K562 (cell line): ENCODE measurements around the gene OR6S1. TPM values are rescaled to one million over a fixed set of nuclear protein-coding genes. Genes with fewer than 3 reads are reported as not detected.

ENCODE experiments used
- AFF1 ChIP-seq, 2 experiments: fragments of 450-650 bp; IDR thresholded peaks; 2 replicates each; pipeline ENCODE4 v1.6.1; 2018; ENCODE audit warnings: mild to moderate bottlenecking in 2 of 2, low read depth in 1 of 2; ENCODE audit not compliant: partially characterized antibody in 2 of 2
- BHLHE40 ChIP-seq: IDR thresholded peaks from 2 replicates; pipeline ENCODE4 v1.6.1; 2011; ENCODE audit warnings: low read length, improper control_type of control experiment
- DEAF1 ChIP-seq: fragments of 450-650 bp; formaldehyde crosslinking; IDR thresholded peaks from 2 replicates; pipeline ENCODE4 v1.4.0; 2020; ENCODE audit warnings: mild to moderate bottlenecking, moderate library complexity
- FOXA1 ChIP-seq: fragments of 450-650 bp; IDR thresholded peaks from 2 replicates; pipeline ENCODE4 v1.6.1; 2016; ENCODE audit warnings: mild to moderate bottlenecking, borderline replicate concordance
- ILK ChIP-seq: fragments of 450-650 bp; IDR thresholded peaks from 2 replicates; pipeline ENCODE4 v1.6.1; 2016; ENCODE audit warnings: missing genetic modification characterization, low read depth, mild to moderate bottlenecking, missing compliant biosample characterization, moderate library complexity, borderline replicate concordance
- KAT7 ChIP-seq: sonication (generic); formaldehyde crosslinking; IDR thresholded peaks from 2 replicates; pipeline ENCODE4 v1.8.0; 2022; ENCODE audit warnings: missing genetic modification reagents, mild to moderate bottlenecking, borderline replicate concordance
- MBD2 ChIP-seq: sonication (generic); IDR thresholded peaks from 2 replicates; pipeline ENCODE4 v1.6.1; 2016; ENCODE audit warnings: low read depth, borderline replicate concordance
- NUFIP1 ChIP-seq: fragments of 450-650 bp; IDR thresholded peaks from 2 replicates; pipeline ENCODE4 v1.6.1; 2018; ENCODE audit not compliant: partially characterized antibody
- PREB ChIP-seq: sonication (generic); formaldehyde crosslinking; IDR thresholded peaks from 2 replicates; pipeline ENCODE4 v1.8.1; 2023; ENCODE audit warnings: mild to moderate bottlenecking, missing genetic modification reagents
- RFX7 ChIP-seq: fragments of 250-450 bp; sonication (Bioruptor Pico); IDR thresholded peaks from 2 replicates; pipeline ENCODE4 v1.5.1; 2021; ENCODE audit warnings: mild to moderate bottlenecking
- SMARCE1 ChIP-seq: fragments of 450-650 bp; IDR thresholded peaks from 2 replicates; pipeline ENCODE4 v1.7.1; 2016; ENCODE audit warnings: mild to moderate bottlenecking
- ZNF197 ChIP-seq: fragments of 200-800 bp; sonication (Bioruptor generic); IDR thresholded peaks from 2 replicates; pipeline ENCODE4 v1.6.1; 2016; ENCODE audit warnings: low read depth, missing genetic modification characterization, missing compliant biosample characterization
- ZNF224 ChIP-seq: sonication (generic); formaldehyde crosslinking; IDR thresholded peaks from 2 replicates; pipeline ENCODE4 v1.8.0; 2022; ENCODE audit warnings: mild to moderate bottlenecking, missing genetic modification reagents
- ZSCAN29 ChIP-seq: fragments of 450-650 bp; IDR thresholded peaks from 2 replicates; pipeline ENCODE4 v1.6.1; 2017
- polyA plus RNA-seq, 8 experiments: library from polyadenylated mRNA; depleted of rRNA in 4 of 8; stranded (reverse) in 5 of 8; unstranded in 3 of 8; fragments of >200 nt; fragmentation: Nextera tagmentation in 2 of 8; fragmentation: Illumina TruSeq in 1 of 8; extraction: Ambion mirVana in 2 of 8; extraction: Trizol in 1 of 8; gene quantifications; 2 replicates each; pipeline versions ENCODE4 v1.2.1 to v1.2.3, GENCODE V29; 2011 to 2014; ENCODE audit warnings: inconsistent platforms in 1 of 8, missing spikeins in 1 of 8
- total RNA-seq, 7 experiments: library from RNA; depleted of rRNA in 6 of 7; stranded (reverse); fragments of >200 nt in 6 of 7; fragmentation: Illumina TruSeq in 2 of 7; extraction: Trizol in 2 of 7; gene quantifications; 2 replicates each; pipeline versions ENCODE4 v1.2.1 to v1.2.3, GENCODE V29; 2011 to 2021; ENCODE audit warnings: low replicate concordance in 1 of 7
- TF ChIP-seq, protein P1 (sequence below): IDR thresholded peaks from 2 replicates; pipeline ENCODE4 v1.6.1; 2011; ENCODE audit warnings: borderline replicate concordance, low read depth, mild to moderate bottlenecking, moderate library complexity, low read length; ENCODE audit not compliant: insufficient read depth, poor library complexity, severe bottlenecking
- TF ChIP-seq, protein P2 (sequence below): fragments of 450-650 bp; IDR thresholded peaks from 2 replicates; pipeline ENCODE4 v1.6.1; 2016; ENCODE audit warnings: borderline replicate concordance

Gene OR6S1
- total and polyA plus RNA-seq, 9 of the 15 experiments (the other 6 are each of a cell fraction or from before 2014, with no cell fraction given) = not detected

DNA sequence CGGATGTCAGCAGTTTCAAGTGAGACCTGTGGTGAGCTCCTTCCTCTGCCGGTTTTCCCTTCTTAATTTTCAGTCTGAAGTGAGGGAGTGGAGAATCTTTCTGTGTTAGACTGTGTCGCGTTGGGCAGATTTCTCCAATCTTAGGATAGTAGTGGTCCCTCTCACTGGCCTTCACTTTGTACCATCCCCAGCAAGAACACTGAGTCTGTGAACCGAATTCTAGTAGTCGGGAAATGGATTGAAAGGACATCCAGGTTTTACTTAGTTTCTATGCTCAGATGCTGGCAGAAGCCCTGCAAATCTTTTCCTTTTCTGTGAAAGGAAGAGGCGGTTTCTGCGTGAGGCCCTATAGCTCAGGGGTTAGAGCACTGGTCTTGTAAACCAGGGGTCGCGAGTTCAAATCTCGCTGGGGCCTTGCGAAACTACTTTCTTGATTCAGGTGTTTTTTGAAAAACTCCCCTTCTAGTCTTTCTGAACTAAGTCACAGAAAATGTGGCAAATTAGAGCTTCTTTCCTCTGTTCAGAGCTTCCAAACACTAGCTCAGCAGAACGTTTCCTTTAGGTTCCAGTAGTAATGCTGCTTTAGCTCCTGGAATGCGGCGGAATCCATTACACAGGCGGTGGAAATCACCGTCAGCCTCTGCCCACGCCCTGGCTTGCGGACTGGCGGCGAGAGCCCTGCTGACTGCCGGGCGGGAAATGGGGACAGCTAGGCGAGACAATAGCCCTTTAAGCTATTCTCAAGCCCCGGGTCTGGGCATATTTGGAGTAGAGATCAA, 40.0 kb upstream of the OR6S1 start (continued):
- TF ChIP-seq BHLHE40 (peak; percentile 23; the same call in 1 of the 2 replicates), ZNF197 (CRISPR knock-in tag) (no peak), PREB (CRISPR knock-in tag) (no peak), AFF1 (IDR thresholded peaks at IDR 0.05; ENCODE audit: low read depth in 1 of 2, partially characterized antibody in 2 of 2) (peak in 1 of 2 experiments; percentile 30), ILK (tag) (no peak), FOXA1 (no peak), ZNF224 (CRISPR knock-in tag) (no peak), DEAF1 (no peak), KAT7 (CRISPR knock-in tag) (no peak), MBD2 (no peak), NUFIP1 (no peak), RFX7 (CRISPR knock-in tag) (no peak), ZSCAN29 (peak; percentile 15; the same call in 1 of the 2 replicates), SMARCE1 (no peak)
- TF ChIP-seq, protein P1, sequence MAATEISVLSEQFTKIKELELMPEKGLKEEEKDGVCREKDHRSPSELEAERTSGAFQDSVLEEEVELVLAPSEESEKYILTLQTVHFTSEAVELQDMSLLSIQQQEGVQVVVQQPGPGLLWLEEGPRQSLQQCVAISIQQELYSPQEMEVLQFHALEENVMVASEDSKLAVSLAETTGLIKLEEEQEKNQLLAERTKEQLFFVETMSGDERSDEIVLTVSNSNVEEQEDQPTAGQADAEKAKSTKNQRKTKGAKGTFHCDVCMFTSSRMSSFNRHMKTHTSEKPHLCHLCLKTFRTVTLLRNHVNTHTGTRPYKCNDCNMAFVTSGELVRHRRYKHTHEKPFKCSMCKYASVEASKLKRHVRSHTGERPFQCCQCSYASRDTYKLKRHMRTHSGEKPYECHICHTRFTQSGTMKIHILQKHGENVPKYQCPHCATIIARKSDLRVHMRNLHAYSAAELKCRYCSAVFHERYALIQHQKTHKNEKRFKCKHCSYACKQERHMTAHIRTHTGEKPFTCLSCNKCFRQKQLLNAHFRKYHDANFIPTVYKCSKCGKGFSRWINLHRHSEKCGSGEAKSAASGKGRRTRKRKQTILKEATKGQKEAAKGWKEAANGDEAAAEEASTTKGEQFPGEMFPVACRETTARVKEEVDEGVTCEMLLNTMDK = no peak
- TF ChIP-seq, protein P2, sequence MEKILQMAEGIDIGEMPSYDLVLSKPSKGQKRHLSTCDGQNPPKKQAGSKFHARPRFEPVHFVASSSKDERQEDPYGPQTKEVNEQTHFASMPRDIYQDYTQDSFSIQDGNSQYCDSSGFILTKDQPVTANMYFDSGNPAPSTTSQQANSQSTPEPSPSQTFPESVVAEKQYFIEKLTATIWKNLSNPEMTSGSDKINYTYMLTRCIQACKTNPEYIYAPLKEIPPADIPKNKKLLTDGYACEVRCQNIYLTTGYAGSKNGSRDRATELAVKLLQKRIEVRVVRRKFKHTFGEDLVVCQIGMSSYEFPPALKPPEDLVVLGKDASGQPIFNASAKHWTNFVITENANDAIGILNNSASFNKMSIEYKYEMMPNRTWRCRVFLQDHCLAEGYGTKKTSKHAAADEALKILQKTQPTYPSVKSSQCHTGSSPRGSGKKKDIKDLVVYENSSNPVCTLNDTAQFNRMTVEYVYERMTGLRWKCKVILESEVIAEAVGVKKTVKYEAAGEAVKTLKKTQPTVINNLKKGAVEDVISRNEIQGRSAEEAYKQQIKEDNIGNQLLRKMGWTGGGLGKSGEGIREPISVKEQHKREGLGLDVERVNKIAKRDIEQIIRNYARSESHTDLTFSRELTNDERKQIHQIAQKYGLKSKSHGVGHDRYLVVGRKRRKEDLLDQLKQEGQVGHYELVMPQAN = no peak
